ENCODE measurements around the gene HOXC9. TPM values are rescaled to one million over a fixed set of nuclear protein-coding genes. Genes with fewer than 3 reads are reported as not detected.

Gene HOXC9
- total RNA-seq, 1 experiment from 2014 or later: 0.54 TPM

DNA sequence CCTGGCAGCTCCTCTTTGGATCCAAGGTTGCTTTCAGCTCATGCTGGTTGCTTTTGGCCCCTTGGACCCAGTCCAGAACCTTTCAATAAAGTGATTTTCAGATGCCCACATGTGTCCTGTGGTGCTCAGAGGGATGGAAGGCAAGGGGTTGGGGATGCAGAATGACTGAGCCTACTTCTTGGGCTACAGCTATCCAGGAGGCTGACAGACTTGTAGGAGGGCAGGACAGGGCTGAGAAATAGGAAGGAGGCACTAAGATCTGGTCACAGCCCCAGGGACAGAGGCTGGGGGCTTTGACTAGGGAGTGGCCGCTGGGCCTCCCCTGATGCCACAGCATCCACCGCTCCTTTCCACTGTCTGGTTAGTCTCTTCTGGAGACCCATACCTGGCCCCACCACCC, 28.3 kb upstream of the HOXC9 start:
- intact Hi-C loops (cut with micrococcal nuclease; ENCODE audit: unreplicated experiment): no loop called here
- Mint-ChIP-seq H3K4me1 (ENCODE audit: low read depth, unreplicated experiment) (no peaks in the 10 kb centered on the region), H3K27me3 (ENCODE audit: unreplicated experiment) (peaks cover 98% of the 10 kb centered on the region), H3K27ac (ENCODE audit: unreplicated experiment) (no peak overlapping the region), H3K36me3 (ENCODE audit: insufficient read depth, unreplicated experiment) (peaks cover 8% of the 10 kb centered on the region), H3K9me3 (ENCODE audit: low read depth, unreplicated experiment) (no peaks in the 10 kb centered on the region), H3K4me3 (ENCODE audit: low read depth, unreplicated experiment) (no peak overlapping the region)
- BruUV-seq (replicated peaks): no TSS peak
- TF ChIP-seq CTCF (IDR thresholded peaks at IDR 0.05; ENCODE audit: unreplicated experiment): no peak
- DNase-seq: no peak
- CTCF ChIA-PET: no interaction called here

GRCh38 chr12:53972152-53972702, 27.7 kb upstream of the HOXC9 start:
- CTCF ChIA-PET: interaction anchor here (0.6 to 0.7 kb wide), 2 partner anchors 8 to 17 kb away, joined by 3 read pairs; partner anchors contain the start of gene HOXC12
- Mint-ChIP-seq H3K27me3 (ENCODE audit: unreplicated experiment) (peaks cover 93% of the 10 kb centered on the region), H3K27ac (ENCODE audit: unreplicated experiment) (no peak overlapping the region), H3K4me3 (ENCODE audit: low read depth, unreplicated experiment) (no peak overlapping the region), H3K4me1 (ENCODE audit: low read depth, unreplicated experiment) (no peaks in the 10 kb centered on the region), H3K36me3 (ENCODE audit: insufficient read depth, unreplicated experiment) (peaks cover 8% of the 10 kb centered on the region), H3K9me3 (ENCODE audit: low read depth, unreplicated experiment) (no peaks in the 10 kb centered on the region)
- TF ChIP-seq CTCF (IDR thresholded peaks at IDR 0.05; ENCODE audit: unreplicated experiment): no peak
- no peak for DNase-seq
- intact Hi-C loops (cut with micrococcal nuclease; ENCODE audit: unreplicated experiment): no loop called here
- no TSS peak for BruUV-seq (replicated peaks)

DNA sequence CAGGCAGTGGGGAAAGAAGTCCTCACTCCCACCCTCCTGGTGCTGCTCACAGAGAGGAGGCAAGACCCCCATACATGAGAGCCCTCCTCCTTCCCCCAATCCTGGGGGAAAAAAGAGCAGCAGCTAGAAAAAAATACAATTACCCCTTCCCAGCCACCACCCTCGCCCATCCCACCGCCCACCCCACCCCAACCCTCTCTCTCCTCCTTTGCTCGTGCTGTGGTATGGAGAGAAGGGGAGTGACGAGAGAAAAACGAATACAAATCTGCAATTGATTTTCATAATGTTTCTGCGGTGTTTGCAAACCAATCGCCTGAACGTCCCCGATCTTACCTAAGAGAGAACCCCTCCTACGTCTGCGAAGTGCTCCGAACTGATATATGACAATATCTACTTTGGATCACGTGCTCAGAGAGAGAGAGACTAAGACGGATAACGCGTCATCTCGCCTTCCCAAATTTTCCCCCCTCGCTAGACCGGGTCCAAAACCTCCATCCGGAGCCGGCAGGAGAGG, 27.2 kb upstream of the HOXC9 start, which contains the start of gene HOXC11:
HOXC11 (plus strand) TSS at position 405 of the 514 bp plus-strand sequence. CDS start 116 bp downstream, outside the sequence.
- Mint-ChIP-seq H3K27ac (ENCODE audit: unreplicated experiment) (no peak within 1 kb of the TSS), H3K36me3 (ENCODE audit: insufficient read depth, unreplicated experiment) (peaks cover 8% of the 10 kb centered on the region), H3K4me1 (ENCODE audit: low read depth, unreplicated experiment) (no peaks in the 10 kb centered on the region), H3K4me3 (ENCODE audit: low read depth, unreplicated experiment) (peak within 1 kb of the TSS; percentile 37), H3K27me3 (ENCODE audit: unreplicated experiment) (peaks cover 87% of the 10 kb centered on the region), H3K9me3 (ENCODE audit: low read depth, unreplicated experiment) (no peaks in the 10 kb centered on the region)
- TF ChIP-seq CTCF (IDR thresholded peaks at IDR 0.05; ENCODE audit: unreplicated experiment): no peak
- CTCF ChIA-PET: interaction anchor here (0.6 to 0.7 kb wide), 2 partner anchors 9 to 36 kb away, joined by 3 to 4 read pairs; partner anchors contain the start of gene HOXC8
- BruUV-seq (replicated peaks): no TSS peak
- intact Hi-C loops (cut with micrococcal nuclease; ENCODE audit: unreplicated experiment): no loop called here
- DNase-seq: no peak

- Mint-ChIP-seq H3K27me3 (ENCODE audit: unreplicated experiment) (peaks cover 80% of the 10 kb centered on the region), H3K36me3 (ENCODE audit: insufficient read depth, unreplicated experiment) (peaks cover 8% of the 10 kb centered on the region), H3K27ac (ENCODE audit: unreplicated experiment) (no peak overlapping the region), H3K4me3 (ENCODE audit: low read depth, unreplicated experiment) (peak overlapping the region; percentile 37), H3K4me1 (ENCODE audit: low read depth, unreplicated experiment) (peaks cover 3% of the 10 kb centered on the region), H3K9me3 (ENCODE audit: low read depth, unreplicated experiment) (no peaks in the 10 kb centered on the region)
- DNase-seq: no peak
- no TSS peak for BruUV-seq (replicated peaks)
- TF ChIP-seq CTCF (IDR thresholded peaks at IDR 0.05; ENCODE audit: unreplicated experiment): no peak
- CTCF ChIA-PET: interaction anchor here (0.6 kb wide), 2 partner anchors 36 to 230 kb away, joined by 4 read pairs; partner anchors contain the start of gene HOXC8
- intact Hi-C loops (cut with micrococcal nuclease; ENCODE audit: unreplicated experiment): no loop called here
Measured at GRCh38 chr12:53973236-53974042, 26.5 kb upstream of the HOXC9 start.

All from Calu3 (cell line).